ENCODE measurements around the gene ZFAND3. TPM values are rescaled to one million over a fixed set of nuclear protein-coding genes. Genes with fewer than 3 reads are reported as not detected.

ZFAND3 gene
- polyA plus RNA-seq, 2 of the 4 experiments (the other 2 are of a cell fraction), result 12.0 to 50.0 TPM

DNA sequence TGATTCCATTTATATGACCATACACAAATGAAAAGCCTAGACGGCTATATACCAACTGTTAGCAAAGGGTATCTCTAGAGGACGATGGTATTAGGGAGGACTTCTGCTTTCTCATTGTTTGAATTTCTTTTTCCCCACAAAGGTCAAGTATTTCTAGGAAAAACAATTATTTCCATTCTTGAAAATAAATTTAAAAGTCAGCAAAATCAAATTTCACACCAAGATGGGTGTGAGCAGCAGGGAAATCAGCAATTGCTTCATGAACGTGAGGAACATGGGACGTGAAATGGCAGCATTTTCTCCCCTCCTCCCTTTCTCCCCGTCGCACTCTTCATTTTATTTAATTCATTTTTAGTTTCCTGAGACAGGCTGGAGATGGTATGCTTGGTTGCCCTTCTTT, 5.2 kb upstream of the ZFAND3 start (continued):
- TF ChIP-seq MAFK (IDR thresholded peaks at IDR 0.05; ENCODE audit: partially characterized antibody), result no peak

DNA sequence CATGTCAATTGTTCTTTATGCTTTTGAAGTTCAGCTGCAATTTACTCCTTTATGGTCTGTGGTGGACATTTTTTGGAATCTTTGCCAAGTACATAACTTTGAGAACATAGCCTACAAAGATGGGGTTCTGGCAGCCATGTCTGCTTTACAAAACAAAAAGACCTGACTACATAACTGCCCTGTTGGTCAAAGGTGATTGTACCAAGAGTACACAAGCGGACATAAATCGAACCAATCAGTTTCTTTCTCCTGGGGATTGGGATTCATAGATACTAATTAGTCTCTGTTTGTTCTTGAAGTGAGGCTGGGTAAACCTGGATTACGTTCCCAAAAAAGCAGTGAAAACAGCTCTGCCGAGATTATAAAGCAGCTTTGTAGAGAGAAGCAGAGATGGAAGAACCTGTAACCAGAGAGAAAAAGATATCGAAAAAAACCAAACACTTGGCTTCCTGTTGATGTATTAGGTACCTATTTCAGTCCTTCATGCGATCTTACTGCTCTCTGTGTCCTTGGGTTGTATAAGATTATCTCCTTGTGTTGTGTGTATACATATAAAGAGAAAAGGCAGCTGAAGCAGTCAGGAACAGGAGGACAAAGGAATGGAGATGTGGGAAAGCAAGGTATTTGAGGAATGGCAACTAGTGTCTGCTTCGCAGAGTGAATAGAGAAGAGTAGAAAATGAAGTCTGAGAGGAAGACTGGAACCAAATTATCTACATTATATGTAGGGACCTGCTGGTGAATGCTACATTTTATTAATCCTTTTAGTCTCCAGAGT, 2.7 kb upstream of the ZFAND3 start:
- 79% methylated on average over 7 of the region's 7 CpGs for whole genome bisulfite sequencing (ENCODE audit: missing lambda C conversion rate)
- H3K4me1 ChIP-seq, result peaks cover 15% of the 10 kb centered on the region
- FAIRE-seq (no peak), DNase-seq (ENCODE audit: low read depth in 1 of 2, low spot score in 1 of 2) (no peak), ATAC-seq (no peak)
- TF ChIP-seq HEYL (CRISPR knock-in tag; IDR thresholded peaks at IDR 0.05), result no peak
- ChIA-PET POLR2A (no interaction called here), CTCF (interaction anchor here (2.7 kb wide), 1 partner anchor 25 kb away, joined by 7 read pairs; no protein-coding TSS in a partner anchor)
- H3K27ac ChIP-seq, result no peak overlapping the region
- H3K4me3 ChIP-seq, result no peak overlapping the region
- no peaks in the 10 kb centered on the region for H3K9me3 ChIP-seq
- no peak overlapping the region for H3K4me2 ChIP-seq

- TF ChIP-seq POLR2A (IDR thresholded peaks at IDR 0.05; ENCODE audit: low read length) (peak; percentile 82), PBX3 (IDR thresholded peaks at IDR 0.05) (no peak), KDM1A (IDR thresholded peaks at IDR 0.05; ENCODE audit: low read depth) (no peak), FOSL2 (IDR thresholded peaks at IDR 0.05) (no peak), FOSL2 (CRISPR knock-in tag; IDR thresholded peaks at IDR 0.05) (no peak), PHF8 (IDR thresholded peaks at IDR 0.05; ENCODE audit: borderline replicate concordance, low read depth) (peak; percentile 88), SMC3 (IDR thresholded peaks at IDR 0.05) (no peak), POLR2AphosphoS2 (conservative IDR thresholded peaks at IDR 0.05; ENCODE audit: low read length) (no peak), JUN (IDR thresholded peaks at IDR 0.05) (peak; percentile 13 to 41; a peak in 1 of 5 replicates), ZSCAN20 (CRISPR knock-in tag; IDR thresholded peaks at IDR 0.05) (no peak)
- TF ChIP-seq, protein P1, sequence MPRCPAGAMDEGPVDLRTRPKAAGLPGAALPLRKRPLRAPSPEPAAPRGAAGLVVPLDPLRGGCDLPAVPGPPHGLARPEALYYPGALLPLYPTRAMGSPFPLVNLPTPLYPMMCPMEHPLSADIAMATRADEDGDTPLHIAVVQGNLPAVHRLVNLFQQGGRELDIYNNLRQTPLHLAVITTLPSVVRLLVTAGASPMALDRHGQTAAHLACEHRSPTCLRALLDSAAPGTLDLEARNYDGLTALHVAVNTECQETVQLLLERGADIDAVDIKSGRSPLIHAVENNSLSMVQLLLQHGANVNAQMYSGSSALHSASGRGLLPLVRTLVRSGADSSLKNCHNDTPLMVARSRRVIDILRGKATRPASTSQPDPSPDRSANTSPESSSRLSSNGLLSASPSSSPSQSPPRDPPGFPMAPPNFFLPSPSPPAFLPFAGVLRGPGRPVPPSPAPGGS (IDR thresholded peaks at IDR 0.05), result peak; percentile 71; the same call in 1 of the 3 replicates
- TF ChIP-seq, protein P2, sequence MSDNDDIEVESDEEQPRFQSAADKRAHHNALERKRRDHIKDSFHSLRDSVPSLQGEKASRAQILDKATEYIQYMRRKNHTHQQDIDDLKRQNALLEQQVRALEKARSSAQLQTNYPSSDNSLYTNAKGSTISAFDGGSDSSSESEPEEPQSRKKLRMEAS (IDR thresholded peaks at IDR 0.05), result no peak
- TF ChIP-seq, protein P3, sequence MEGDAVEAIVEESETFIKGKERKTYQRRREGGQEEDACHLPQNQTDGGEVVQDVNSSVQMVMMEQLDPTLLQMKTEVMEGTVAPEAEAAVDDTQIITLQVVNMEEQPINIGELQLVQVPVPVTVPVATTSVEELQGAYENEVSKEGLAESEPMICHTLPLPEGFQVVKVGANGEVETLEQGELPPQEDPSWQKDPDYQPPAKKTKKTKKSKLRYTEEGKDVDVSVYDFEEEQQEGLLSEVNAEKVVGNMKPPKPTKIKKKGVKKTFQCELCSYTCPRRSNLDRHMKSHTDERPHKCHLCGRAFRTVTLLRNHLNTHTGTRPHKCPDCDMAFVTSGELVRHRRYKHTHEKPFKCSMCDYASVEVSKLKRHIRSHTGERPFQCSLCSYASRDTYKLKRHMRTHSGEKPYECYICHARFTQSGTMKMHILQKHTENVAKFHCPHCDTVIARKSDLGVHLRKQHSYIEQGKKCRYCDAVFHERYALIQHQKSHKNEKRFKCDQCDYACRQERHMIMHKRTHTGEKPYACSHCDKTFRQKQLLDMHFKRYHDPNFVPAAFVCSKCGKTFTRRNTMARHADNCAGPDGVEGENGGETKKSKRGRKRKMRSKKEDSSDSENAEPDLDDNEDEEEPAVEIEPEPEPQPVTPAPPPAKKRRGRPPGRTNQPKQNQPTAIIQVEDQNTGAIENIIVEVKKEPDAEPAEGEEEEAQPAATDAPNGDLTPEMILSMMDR (IDR thresholded peaks at IDR 0.05), result no peak
- WGBS (ENCODE audit: missing lambda C conversion rate), result 1% methylated on average over 19 of the region's 27 CpGs
- Histone ChIP-seq H3K9me3 (no peaks in the 10 kb centered on the region), H3K4me1 (peaks cover 33% of the 10 kb centered on the region), H3K27ac (peak overlapping the region; percentile 98 to 100), H3K4me2 (peak overlapping the region; percentile 86), H3K4me3 (peak overlapping the region; percentile 62)
- DNase-seq (ENCODE audit: low read depth in 1 of 2, low spot score in 1 of 2) (peak; percentile 83 to 95), FAIRE-seq (no peak), ATAC-seq (peak; percentile 75 to 88)
- CTCF ChIA-PET, result interaction anchor here (1.1 to 2.3 kb wide), 2 partner anchors 13 to 27 kb away, joined by 3 to 13 read pairs; no protein-coding TSS in a partner anchor
- POLR2A ChIA-PET, result interaction anchor here (0.5 to 2.0 kb wide), 6 partner anchors 25 to 820 kb away, joined by 3 to 6 read pairs (median 4); no protein-coding TSS in a partner anchor
These were observed 871 bp upstream of the ZFAND3 start for GRCh38 chr6:37818536-37819176.

All from A549 (cell line).